Left ventricle myocardium superior (tissue), 1 donor: ENCODE results near the gene ZXDC. TPM values are rescaled to one million over a fixed set of nuclear protein-coding genes. Genes with fewer than 3 reads are reported as not detected.

ENCODE experiments used
- ATAC-seq: fragments of 200-7000 bp; cut with Tn5 transposase; one replicate; pipeline ENCODE4 v1.9.1; 2020; ENCODE audit warnings: mild to moderate bottlenecking, moderate library complexity
- DNase-seq: peaks from one replicate; pipeline ENCODE4 v3.0.0-alpha.2; 2020
- intact Hi-C: fragments of 100-400 bp; cut with micrococcal nuclease; formaldehyde crosslinking; loops from one replicate; pipeline ENCODE4 v1.11.0; 2022
- total RNA-seq: library from RNA; stranded (reverse); fragmentation: NEBNext Ultra II Directional; extraction: Animal tissue kit (Norgen Biotek cat#: 25700); gene quantifications from one replicate; pipeline ENCODE4 v1.2.1, GENCODE V29; 2021
- donor health status: DM: no; HTN: yes; CAD: no; lungs with severe emphysema.

The ZXDC gene
- total RNA-seq, 1 donor from 2014 or later = 17.9 TPM

DNA sequence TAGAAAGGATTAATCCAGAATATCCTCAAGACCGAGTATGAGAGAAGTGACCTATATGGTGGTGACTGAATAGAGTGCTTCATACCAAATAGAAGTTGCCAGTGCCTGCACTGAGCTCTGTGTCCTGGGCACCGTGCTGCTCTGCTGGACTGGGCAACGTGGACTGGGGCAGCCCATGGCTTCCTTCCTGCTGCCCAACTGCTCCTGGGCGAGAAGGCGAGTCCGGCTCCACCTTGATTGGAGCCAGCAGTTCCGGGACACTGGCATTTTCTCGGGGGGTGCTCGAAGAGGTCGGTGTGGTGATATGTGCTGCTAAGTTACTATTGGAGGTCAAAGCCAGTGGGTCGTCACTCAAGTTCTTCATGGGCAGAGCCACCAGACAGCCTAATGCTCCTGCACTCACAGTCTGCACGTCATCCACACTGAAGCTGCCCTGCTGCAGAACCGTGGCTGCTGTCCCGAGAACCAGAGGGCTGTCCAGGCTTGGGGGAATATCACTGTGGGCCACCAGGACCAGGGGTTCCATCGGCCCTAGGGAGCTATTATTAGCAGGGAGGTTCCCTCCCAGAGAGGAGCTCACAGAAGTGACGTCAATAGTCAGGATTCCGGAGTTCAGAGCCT, 14.1 kb downstream of the ZXDC start:
- no peak for DNase-seq
- intact Hi-C loops = no loop called here
- ATAC-seq = peak; percentile 53

DNA sequence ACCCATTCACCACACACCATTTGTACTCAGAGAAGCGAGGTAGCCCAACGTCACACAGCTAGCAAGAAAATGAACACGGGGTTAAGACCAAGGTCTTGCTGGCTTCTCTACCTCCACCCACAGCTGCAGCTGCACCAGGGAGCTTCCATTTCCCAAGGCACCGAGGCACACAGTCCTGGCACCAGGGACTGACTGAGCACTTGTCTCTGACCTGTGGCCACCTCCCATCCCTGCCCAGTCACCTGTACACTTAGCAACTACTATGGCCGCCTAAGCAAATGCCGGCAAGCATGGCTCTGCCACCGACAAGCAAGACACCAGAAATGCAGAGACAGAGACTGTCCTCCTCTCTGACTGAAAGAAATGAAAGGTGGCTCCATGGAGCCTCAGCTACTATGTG, 15.3 kb downstream of the ZXDC start:
- intact Hi-C loops = no loop called here
- DNase-seq (no peak), ATAC-seq (no peak)

DNA sequence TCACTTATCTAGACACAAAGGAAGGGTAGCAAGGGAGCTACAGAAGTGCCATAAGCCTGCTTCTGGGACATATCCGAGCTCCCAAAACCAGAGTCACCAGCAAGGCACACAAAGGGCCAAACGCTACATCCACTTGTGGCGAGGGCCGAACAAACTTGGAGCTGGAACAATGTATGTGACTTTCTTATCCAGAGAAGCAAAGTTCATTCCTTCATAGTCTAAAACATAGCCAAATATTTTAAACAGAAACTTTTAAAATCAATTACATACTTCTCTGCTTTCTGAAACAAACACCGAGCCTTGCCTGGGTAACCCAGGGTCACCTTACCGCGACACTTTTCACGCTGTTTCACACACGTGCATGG, 15.9 kb downstream of the ZXDC start:
- DNase-seq (no peak), ATAC-seq (no peak)
- intact Hi-C loops = no loop called here

DNA sequence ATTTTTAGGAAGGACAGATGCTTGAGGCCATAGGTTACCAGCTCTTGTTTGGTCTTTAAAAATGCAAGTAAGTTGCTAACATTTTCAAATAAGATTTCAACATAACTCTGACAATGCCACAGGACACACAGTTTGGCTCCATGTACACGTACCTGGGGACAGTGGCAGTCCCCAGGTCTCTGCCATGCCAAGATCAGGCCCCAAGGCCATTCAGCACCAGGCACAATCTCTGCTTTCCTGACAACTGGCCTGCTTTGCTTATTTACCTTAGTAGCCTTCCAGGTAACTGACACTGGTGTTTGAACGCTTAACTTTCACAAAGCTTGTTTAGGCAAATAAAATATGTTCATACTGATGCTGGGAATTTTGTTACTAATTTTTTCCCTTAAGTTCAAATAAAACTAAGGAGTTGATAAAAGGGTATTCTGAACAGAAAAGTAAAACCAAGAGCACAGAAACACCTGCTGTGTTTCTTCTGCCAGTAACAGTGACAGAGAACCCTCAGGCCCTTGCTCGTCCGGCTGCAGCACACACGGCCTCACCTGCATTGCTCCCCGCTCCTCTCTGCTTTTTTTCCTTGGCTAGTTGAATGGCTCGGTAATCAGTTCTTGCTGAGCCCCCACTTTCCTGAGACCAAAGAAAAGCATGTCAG, 16.5 kb downstream of the ZXDC start:
- no peak for DNase-seq
- no peak for ATAC-seq
- intact Hi-C loops = no loop called here

DNA sequence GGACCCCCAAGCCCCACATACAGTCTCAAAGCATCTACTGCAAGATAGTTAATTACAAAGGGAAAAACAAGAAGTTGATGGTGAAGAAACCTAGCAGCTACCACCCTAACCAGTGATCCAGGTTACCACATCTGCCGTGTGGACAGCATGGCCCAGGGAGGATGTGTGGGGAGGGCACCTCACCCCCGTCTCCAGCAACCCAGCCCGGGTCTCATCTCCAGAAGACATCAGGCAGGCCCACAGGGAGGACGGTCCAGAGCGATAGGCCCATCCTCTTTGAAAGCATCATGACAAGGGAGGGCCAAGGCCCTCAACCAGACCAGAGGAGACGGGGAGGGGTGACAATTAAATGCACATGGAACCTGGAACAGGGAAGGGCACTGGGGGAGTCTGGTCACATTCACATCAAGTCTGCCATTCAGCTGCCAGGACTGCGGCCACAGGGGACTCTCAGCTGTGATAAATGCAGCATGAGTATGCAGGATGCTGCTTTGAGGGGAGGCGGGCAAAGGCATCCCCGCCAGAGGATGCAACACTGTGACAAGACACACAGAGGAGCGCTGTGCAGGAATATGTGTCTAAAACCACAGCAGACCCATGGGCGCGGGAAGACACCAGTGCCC, 18.8 kb downstream of the ZXDC start:
- intact Hi-C loops = no loop called here
- ATAC-seq (no peak), DNase-seq (no peak)

DNA sequence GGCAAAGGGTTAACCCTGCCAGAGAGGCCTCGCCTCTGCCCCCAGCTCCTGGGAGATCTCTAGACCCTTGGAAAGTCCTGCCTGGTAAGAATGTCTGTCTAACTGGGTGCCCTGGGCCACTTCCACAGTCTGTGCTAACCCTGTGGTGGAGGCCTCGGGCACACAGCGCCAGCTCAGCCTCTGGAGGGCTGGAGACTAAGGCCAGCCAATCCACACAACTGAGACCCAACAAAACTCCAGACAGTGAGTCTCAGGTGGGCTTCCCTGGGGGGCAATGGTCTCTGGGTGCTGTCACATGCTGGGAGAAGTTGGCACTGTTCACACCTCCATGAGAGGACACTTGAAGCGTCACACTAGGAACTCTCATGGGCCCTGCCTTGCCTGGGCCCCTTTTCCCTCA, 19.5 kb downstream of the ZXDC start:
- no peak for DNase-seq
- peak; percentile 37 for ATAC-seq
- intact Hi-C loops = no loop called here

DNA sequence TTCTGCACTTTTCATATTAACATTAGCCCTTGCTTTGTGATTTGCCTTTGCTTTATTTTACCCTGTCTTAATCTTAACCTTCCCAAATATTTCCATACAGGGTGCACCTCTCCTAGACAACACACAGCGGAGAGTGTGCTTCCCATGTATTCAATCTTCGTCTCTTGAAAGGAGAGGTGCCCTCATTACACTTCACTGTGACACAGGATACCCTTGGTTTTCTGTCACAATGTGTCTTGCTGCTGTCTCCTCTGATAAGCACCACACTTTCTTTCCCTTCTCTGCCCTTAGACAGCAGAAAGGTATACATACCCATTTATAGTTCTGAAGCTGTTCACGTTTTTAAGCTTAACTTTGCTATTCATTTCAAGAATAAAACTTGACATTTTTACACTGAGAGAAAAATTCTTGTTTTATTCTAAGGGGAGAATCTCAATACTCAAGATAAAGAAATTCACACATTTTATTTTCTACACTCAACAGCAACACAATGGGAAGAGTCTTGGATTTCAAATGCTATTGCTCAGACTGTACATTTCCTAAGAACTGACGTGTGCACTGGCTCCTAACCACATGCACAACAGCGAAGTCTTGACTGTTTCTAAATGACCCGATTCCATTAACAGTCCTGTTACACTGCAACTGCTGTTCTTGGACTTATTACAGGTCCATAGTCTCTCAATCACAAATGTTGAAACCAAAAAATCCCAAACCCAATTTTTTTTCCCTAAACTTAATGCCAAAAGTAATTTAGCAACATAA, 21.1 kb downstream of the ZXDC start:
- ATAC-seq (no peak), DNase-seq (no peak)
- intact Hi-C loops = no loop called here

DNA sequence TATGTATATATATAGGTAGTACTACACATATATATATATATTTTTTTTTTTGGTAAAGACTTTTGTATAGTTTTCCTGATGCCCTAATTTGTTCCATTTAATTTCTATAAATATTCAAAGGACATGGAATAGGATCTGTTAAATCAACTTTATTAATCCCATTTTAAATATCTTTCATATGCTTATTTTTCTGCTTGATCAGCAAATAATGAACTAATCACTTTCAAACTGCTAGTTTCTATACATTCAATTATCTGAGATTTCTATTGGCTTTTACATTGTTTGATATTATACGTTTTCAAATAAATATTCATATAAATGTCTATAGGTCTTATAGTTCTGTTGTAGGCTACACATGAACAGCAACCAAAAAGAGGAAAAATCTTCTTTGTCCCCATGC, 21.7 kb downstream of the ZXDC start:
- intact Hi-C loops = no loop called here
- no peak for ATAC-seq

DNA sequence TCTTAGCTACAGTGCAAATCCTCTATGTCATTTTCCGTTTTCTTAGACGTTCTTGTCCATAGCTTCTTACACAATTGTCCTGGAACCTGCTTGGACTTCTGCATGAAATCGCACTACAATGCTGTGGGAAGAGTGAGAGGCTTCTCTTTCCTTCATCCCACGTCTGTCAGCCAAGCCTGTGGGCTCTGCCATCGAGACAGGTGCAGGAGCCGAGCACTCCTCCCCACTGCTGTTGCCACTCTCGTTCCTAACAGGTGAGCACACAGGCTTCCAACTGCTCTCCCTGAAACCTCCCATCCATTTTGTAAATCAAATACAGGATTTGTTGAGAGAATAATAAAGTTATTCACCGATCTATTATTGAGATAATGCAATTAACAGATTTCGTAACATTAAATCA, 23.5 kb downstream of the ZXDC start:
- ATAC-seq (no peak), DNase-seq (no peak)
- intact Hi-C loops = no loop called here

More for the DNA sequence above, 21.7 kb downstream of the ZXDC start:
- no peak for DNase-seq

DNA sequence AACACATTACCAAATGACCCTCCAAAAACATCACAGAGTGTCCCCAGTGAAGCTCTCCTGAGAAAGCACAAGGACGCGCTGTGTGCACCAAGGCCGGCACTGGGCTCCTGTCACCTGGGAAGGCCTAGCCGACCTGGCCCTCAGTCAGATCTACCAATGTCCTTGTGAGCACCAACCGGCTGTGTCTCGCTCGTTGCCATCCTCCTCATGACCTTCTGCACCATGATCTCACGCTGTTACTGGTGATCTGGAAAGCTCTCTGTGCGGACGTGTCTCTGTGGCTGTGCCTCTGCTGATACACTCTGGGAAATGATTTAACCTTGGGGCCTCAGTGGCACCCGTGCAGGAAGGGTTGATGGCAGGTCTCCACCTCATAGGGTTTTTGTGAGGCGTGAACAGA, 24.2 kb downstream of the ZXDC start:
- intact Hi-C loops = no loop called here
- DNase-seq = no peak
- peak; percentile 34 for ATAC-seq

DNA sequence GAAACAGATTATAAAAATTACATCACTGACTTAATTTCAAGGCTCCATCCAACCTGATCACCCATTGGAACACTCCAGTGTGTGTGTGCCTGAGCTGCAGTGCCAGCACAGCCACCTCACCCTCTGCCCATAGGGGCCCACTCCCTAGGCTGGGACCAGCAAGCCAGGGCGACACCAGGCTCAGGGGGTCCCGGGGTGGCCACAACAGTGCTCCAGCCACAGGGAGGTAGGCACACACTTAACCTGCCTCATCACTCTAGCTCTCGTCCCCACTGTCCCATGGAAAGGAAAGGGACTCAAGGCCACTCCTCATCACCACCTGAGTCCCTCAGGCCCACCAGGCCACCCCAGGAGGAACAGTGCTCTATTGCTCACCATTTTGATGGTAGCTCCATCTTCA, 24.9 kb downstream of the ZXDC start:
- DNase-seq = no peak
- no peak for ATAC-seq
- intact Hi-C loops = no loop called here

DNA sequence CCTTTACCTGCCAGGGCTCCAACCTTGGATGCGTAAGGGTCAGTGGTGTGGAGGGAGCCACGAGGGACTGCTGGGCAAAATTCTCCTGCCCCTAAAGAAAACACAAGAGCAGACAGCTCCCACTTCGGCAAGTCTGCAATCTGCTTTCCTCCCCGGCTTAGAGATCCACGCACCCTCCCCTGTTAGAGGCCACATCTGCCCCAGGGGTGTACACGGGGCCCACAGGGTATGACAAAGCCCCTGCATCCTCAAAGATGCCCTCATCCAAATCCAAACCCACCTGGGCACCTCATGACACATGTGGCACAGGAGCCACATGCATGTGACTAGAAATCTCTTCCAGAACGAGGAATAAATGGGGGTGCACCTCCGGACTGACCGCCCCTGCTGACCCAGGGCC, 25.5 kb downstream of the ZXDC start:
- DNase-seq (no peak), ATAC-seq (no peak)
- intact Hi-C loops = no loop called here

DNA sequence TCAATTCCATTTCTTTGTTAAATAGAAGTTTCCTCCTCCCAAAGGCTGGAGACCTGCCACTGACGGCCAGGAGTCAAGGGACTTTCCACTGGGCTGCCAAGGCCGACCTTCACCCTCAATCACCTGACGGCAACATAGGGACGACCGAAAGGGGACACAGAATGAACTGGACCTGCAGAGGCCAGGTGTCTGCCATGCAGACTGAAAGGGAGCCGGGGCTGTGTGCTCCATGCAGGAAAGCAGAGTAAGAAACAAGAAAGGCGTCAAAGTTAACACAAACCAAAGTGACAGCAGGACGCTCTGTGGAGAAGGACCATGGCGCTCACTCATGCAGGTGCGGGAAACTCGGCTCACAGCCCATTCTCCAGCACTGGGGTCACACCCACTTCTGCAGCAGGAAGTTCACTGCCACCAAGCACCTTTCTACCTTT, 26.1 kb downstream of the ZXDC start:
- DNase-seq = no peak

DNA sequence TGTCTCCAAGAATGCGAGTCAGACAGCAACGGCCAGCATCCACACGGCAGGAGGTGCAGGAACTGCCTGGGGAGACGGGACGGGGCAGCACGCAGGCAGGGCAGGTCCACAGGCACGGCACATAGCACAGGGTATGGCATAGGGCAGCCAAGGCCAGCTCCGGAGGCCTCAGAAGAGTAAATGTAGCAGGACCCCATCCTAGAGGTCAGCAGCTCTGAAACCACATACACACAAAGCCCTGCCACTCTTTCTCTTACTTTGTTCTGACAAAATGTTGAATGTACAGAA, 26.9 kb downstream of the ZXDC start:
- ATAC-seq = no peak
- no peak for DNase-seq
- intact Hi-C loops = no loop called here

More for the DNA sequence above, 26.1 kb downstream of the ZXDC start:
- ATAC-seq = no peak
- intact Hi-C loops = no loop called here

DNA sequence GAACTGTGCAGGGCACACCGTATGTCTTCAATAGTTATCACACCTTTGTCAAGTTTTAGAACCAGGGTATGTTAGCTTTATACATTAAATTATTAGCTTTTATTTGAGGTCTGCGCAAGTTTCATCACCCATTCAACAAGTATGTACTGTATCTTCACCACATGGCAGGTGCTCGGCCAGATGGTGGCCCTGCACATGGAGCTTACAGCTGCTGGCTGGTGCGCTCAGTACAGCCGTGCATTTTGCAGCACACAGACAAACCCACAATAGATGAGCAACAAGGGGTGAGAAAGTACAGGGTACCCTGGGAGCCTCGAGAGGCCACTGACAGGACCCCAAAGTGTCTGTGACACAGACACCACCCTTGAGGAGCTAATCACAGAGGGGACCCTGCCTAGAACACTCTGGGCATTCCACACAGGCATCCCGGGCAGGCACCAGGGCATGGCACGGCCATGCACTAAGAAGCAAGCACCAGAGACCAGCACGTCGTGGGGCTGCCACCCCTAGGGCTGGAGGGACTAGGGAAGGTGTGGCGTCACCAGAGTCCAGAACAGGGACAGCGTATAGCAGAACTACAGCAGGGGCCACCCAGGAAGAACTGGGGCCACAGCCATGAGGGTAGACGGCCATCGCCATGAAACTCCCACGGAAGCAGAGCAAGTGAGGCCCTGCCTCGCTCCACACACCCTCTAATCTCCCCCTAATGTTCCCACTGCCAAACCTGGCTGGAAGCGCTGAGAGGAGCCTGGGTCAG, 27.4 kb downstream of the ZXDC start:
- DNase-seq (no peak), ATAC-seq (no peak)
- intact Hi-C loops = no loop called here

DNA sequence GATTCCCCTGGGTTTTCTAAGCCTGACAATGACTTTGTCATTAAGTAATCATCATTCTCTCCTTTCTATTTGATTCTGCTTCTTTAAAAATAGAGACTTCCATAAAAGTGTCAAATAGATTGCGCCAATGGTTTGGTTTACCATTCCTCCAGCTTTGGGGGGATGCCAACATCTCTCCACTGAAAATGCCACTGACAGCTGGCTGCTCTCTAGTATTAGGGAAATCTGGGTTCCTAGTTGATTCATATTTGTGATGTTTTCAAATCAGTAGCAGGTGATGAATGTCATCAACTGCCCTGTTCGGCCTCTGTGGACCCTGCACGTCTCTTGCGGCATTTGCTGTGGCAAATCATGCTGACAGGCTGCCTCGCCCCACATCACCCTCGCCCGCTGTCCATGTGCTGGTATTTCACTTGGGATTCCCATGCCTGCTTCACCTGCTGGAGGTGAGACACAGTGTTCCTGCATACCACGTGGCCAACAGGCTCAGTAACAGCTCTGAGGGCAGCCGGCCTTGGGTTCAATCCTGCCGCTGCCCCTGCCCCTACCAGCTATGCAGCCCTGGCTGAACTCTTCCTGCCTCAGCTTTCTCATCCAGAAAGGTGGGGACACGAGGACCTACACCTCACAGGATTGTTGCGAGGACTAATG, 28.1 kb downstream of the ZXDC start:
- ATAC-seq (no peak), DNase-seq (no peak)
- intact Hi-C loops = no loop called here

DNA sequence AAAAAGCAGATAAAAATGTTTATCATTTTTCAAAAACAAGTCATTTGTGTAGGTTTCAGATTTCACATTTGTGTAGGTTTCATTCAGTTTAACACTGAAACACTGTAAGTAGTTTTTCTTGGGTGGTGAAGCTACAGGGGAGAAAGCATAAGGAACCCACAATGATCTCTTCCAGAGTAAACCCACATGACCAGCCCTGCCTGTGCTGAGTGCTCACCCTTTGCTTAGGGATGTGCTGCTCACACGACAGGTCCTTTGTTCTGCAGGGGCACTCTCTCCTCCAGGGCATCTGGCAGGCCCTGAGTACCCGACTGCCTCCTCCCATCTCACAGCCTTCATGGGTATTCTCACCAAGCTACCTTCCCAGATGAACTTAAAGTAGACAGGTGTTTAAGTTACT, 28.9 kb downstream of the ZXDC start:
- intact Hi-C loops = no loop called here
- no peak for DNase-seq
- no peak for ATAC-seq

DNA sequence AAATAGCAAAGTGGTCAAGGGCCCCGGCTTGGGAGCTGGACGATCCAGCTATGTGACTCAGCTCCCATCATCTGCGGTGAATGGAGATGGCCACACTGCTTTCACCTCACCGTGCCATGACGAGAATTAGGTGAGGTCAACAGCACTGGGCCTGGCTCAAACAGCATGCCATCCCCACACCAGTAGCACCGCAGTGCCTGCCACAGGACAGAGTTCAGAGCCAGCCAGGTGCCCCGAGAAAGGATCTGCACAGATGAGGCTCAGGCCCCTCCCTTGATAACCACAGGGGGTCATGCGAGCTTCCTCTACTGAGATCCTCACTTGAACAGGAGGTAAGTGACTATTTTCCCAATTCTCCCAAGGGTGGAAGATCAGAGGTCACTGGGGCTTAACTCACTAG, 29.4 kb downstream of the ZXDC start:
- intact Hi-C loops = no loop called here
- no peak for ATAC-seq
- DNase-seq = no peak

DNA sequence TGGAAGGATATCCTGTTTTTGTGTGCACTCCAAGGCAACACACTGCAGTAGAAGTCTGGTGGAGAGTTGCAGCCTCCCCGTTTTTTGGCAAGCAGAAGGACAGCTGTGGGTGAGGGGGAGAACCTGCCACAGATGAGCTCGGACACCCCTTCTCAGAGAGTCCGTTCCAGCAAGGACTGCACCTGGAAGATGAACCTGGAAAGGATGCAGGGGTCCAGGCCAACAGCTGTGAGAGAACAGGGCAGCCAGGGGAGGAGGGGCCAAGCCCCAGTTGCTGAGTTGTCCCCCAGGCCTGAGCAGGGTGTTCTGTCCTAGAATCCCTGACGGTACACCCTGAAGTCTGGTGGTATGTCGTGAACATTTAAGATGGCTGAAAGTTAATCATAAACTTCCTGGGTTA, 30.2 kb downstream of the ZXDC start:
- no peak for DNase-seq
- ATAC-seq = no peak
- intact Hi-C loops = no loop called here
